GM19397 (cell line): Measurements from ENCODE around the gene SRRM1.
"Not testable (repeated sequence)": the region's sequence is repeated elsewhere in the genome, so short reads cannot be mapped to it uniquely, and the experiment has no call there.

ENCODE experiments used
- ATAC-seq: cut with Tn5 transposase; IDR thresholded peaks from one replicate; pipeline ENCODE4 v1.9.1; 2021; ENCODE audit warnings: mild to moderate bottlenecking, moderate library complexity; ENCODE audit not compliant: unreplicated experiment

The SRRM1 gene

GRCh38 chr1:24643363-24644099, 429 bp downstream of the SRRM1 start:
- ATAC-seq: peak; percentile 20

- no peak for ATAC-seq
Measured at GRCh38 chr1:24644100-24644384, 940 bp downstream of the SRRM1 start.

GRCh38 chr1:24648919-24649318, 5.8 kb downstream of the SRRM1 start:
- no peak for ATAC-seq

GRCh38 chr1:24652382-24652781, 9.3 kb downstream of the SRRM1 start:
- no peak for ATAC-seq

GRCh38 chr1:24654010-24654409, 10.9 kb downstream of the SRRM1 start:
- no peak for ATAC-seq

GRCh38 chr1:24656046-24656445, 12.9 kb downstream of the SRRM1 start:
- ATAC-seq: no peak

GRCh38 chr1:24657781-24658180, 14.7 kb downstream of the SRRM1 start:
- ATAC-seq: no peak

GRCh38 chr1:24659166-24659904, 16.2 kb downstream of the SRRM1 start:
- no peak for ATAC-seq

GRCh38 chr1:24659993-24660665, 17.0 kb downstream of the SRRM1 start:
- no peak for ATAC-seq

- ATAC-seq: no peak
Measured at GRCh38 chr1:24664507-24665033, 21.5 kb downstream of the SRRM1 start.

- no peak for ATAC-seq
Measured at GRCh38 chr1:24666794-24667193, 23.7 kb downstream of the SRRM1 start.

- ATAC-seq: not testable (repeated sequence)
Measured at GRCh38 chr1:24671372-24671771, 28.3 kb downstream of the SRRM1 start.

- not testable (repeated sequence) for ATAC-seq
Measured at GRCh38 chr1:24672686-24673085, 29.6 kb downstream of the SRRM1 start.

- ATAC-seq: no peak
Measured at GRCh38 chr1:24673341-24673740, 30.2 kb downstream of the SRRM1 start.

- not testable (repeated sequence) for ATAC-seq
Measured at GRCh38 chr1:24678421-24678820, 35.3 kb downstream of the SRRM1 start.

GRCh38 chr1:24679725-24680124, 36.6 kb downstream of the SRRM1 start:
- no peak for ATAC-seq

- ATAC-seq: no peak
Measured at GRCh38 chr1:24683713-24684162, 40.6 kb downstream of the SRRM1 start.

GRCh38 chr1:24688033-24688432, 44.9 kb downstream of the SRRM1 start:
- no peak for ATAC-seq

GRCh38 chr1:24688621-24689195, 45.6 kb downstream of the SRRM1 start:
- no peak for ATAC-seq

- no peak for ATAC-seq
Measured at GRCh38 chr1:24691051-24691450, 47.9 kb downstream of the SRRM1 start.

- ATAC-seq: no peak
Measured at GRCh38 chr1:24692351-24692980, 49.4 kb downstream of the SRRM1 start.
